ENCODE measurements around the gene C10orf90.

Gene C10orf90

DNA sequence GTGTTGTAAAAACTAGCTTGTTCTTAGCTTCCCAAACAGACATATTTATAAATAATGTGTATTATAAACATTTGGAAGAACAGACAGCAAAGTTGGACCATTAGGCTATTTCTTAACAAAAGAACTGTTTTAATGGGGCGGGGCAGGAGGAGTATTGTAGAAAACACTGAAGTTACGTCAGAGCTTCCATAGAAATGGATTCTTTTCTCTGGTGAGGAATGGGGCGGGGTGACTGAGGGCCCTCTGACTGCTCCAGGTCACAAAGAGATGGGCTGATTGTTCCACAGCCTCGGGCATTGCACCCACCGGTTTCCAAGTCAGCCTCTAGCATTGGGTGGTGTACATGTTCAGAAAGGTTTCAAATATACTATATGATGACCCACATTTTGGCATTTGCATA is 245.5 kb downstream of the C10orf90 start:
- DNase-seq (ENCODE audit: low read depth, low spot score): no peak

- DNase-seq (ENCODE audit: low read depth, low spot score): no peak
These were observed 246.6 kb downstream of the C10orf90 start for GRCh38 chr10:126423732-126424491.

DNA sequence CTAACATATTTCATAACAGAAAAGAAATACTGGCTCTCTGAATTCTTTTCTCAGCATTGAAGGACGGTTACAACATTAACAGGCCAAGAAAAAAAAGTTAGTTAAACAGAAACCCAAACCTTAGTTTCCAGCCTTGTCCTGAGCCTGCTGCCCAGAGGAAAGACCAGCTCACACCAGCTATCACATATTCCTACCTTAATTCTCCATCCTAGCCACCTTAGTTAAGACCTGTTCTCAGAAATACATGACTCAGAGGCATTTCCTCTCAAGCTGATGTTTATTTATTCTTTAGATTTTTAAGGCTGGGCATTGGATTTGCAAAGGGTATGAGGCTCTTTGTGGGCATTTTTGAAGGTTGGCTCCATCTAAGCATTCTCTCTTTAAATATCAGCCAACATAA is 247.9 kb downstream of the C10orf90 start:
- DNase-seq (ENCODE audit: low read depth, low spot score): no peak

DNA sequence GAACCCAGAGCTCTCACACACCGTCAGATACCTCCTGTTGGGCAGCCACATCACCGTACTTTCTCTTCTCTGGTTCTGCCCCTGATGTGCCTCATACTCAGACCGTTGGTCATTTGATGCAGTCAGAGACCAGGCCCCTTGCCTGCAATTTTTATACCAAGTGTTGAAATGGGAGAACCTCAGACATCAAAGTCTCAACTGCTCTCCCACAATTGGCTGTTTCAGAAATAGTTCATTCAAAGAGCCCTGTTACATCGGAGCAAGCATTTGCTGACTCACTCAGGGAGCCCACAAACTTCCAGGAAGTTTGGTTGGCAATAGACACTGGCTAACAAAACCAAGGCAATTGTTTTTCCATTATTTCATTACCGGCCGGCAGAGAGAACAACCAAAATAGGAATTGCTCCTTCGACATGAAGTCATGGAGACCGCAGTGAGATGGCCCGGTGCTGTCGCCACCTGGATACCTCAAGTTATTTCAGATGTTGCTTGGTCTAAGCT is 248.7 kb downstream of the C10orf90 start:
- DNase-seq (ENCODE audit: low read depth, low spot score): no peak

DNA sequence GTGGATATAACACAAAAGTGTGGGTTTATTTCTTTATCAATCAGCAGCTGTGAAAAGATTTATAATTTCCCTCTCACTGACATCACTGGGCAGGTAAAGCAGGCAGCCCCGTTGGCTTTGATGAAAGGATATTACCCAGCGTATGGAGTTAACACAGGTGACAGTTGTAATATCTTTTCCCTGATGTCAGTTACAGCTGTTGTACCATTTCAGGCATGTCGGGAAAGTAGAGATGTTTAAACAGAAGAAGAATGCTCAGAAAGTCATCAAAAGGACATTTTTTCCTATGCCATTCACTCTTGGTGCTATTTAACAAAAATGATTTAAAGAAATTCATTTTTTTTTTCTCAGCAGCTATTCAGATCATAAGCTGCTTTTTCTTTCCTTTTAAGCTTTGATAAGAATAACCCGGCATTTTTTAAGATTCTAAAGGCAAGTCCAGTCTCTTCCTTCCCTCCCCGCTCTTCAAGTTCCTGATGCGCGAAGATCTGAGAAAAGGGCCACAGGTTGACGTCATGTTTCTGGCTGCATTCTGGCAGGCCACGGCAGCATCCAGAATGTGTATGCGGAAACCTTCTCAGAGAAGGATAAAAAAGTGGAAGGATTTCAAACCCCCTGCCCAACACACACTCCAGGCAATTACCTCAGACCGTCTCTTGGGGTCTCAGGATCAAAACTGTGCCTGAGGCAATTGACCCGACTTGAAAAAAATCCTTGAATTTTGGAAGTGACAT is 249.8 kb downstream of the C10orf90 start:
- DNase-seq (ENCODE audit: low read depth, low spot score): no peak

DNA sequence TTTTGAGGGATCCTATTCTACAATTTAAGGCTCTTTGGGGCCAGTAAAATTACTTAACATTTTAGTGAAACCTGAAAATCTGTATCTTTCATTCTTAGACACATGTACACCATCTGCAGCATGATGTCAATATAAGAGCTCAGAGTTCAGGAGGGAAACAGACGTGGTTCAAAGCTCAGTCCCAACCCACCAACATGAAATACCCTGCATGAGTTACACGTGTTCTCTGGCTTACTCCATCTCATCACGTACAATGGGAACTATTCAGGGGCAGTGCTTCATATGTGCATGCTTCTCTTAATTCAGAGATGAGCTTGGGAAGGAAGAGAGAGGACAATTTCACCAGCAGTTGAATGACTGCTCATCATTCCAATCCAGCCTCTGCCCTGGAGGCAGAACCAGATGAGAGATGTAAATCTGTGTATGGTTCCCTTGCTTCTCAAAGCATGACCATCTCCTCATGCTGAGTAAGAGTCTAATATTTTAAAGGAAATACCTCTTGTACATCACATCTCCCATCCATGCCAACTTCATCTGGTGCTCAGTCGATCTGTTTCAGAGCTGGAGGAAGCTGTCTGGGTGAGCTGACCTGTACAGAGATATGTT is 253.2 kb downstream of the C10orf90 start:
- no peak for DNase-seq (ENCODE audit: low read depth, low spot score)

GRCh38 chr10:126409821-126410220 is 260.7 kb downstream of the C10orf90 start:
- DNase-seq (ENCODE audit: low read depth, low spot score): no peak

DNA sequence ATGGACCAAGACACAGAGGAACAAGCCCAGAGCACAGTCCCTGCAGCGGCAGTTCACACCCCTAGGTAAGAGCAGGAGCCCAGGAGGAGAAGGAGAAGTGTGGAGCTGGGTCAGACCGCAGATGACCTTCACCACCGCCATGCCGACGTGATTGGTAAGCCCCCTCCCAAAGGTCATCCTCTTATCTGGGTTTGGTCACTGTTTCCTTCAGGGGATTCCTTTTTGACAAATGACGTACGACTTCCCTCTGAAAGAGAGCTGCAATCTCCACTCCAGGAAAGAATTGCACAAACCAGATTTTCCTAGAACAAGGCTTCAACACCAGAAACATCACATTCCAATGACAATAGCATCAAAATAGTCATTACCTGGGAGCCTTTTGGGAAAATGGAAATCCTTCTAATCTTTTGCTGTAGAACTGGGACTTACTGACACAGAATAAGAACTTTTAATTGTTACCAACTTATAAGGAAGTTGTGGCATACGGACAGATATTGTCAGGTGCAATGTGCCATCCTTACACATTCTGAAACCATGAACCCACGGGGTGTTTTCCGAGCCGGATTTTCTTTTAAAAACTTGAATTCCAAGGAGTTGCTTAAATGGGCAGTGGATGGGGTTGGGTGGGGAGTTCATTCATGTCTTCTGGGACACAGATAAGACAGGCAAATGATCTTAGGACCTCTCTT is 261.4 kb downstream of the C10orf90 start:
- DNase-seq (ENCODE audit: low read depth, low spot score): no peak

- no peak for DNase-seq (ENCODE audit: low read depth, low spot score)
These were observed 262.7 kb downstream of the C10orf90 start for GRCh38 chr10:126407831-126408230.

DNA sequence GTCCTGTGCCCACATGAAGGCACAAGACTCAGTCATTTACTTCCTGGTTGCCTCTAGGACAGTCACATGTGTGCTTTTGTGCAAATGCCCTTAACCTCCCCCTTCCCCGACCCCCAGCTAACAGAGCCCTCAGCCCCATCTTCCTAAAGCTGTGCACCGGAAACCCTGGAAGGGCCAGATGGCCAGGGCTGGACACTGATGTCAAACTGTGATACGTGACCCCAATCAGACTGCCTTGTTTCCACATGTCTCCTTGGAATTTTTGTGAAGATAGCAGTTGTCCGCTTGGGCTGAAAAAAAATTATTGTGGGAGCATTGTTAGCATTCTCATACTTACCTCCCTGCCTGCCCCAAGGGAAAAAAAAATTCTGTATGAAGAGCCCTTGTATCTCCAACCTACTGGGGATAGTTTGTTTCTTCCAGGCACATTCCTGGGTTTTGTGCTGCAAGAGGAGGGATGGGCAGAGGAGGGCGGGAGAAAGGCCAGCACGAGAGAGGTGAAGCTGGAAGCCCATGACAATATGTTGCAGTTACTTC is 265.2 kb downstream of the C10orf90 start:
- DNase-seq (ENCODE audit: low read depth, low spot score): no peak

GRCh38 chr10:126402721-126403695 is 267.5 kb downstream of the C10orf90 start:
- no peak for DNase-seq (ENCODE audit: low read depth, low spot score)

- no peak for DNase-seq (ENCODE audit: low read depth, low spot score)
These were observed 269.9 kb downstream of the C10orf90 start for GRCh38 chr10:126400641-126401040.

DNA sequence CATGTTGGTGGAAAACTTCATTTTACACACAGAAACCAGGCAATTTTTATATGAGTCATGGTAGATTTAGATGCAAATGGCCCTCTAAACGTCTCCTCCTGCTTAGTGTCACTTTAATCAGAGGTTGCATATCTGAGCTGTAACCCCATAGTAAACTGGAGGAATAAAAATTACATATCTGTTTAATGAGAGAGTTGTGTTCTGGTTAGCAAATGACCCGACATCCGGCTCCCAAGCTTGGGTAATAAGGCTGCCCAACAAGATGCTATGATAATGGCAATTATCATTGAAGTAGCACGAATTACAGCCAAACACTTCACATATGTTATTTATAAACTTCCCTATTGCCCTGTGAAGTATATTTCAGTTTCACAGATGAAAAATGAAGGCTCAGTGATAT is 271.6 kb downstream of the C10orf90 start:
- no peak for DNase-seq (ENCODE audit: low read depth, low spot score)

- no peak for DNase-seq (ENCODE audit: low read depth, low spot score)
These were observed 272.1 kb downstream of the C10orf90 start for GRCh38 chr10:126398383-126398743.

DNA sequence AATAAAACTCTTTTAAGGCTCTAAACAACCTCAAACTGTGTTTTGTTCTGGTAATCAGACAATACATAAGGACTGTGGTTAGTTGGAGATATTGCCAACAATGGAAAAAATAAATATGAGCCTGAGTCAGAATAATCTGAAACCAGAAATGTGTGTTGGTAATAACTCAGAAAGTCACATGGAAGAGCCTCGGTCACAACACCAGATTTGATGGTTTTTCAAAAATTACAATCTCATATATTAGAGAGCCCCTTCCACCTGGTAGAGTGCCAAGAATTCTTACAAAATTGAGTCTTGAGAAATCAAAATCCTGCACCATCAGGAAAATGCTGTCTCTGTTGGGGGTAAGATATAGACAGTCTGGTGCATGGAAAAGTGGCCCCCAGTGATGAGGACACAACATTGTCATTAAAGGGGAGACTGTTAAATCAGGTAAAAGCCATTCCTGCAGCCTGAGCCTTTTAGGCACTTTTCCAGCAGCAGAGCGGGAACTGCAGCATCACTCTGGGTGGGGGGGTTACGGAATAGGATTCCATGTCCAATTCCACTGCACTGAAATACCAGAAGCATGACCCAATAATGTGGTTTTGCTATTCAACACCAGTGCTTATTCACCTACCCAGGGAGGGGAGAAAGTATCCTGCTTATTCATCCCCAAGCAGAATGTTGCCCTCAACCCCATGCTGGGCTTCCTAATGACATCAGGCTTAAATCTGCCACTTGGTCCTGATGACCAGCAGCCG is 272.7 kb downstream of the C10orf90 start:
- no peak for DNase-seq (ENCODE audit: low read depth, low spot score)

DNA sequence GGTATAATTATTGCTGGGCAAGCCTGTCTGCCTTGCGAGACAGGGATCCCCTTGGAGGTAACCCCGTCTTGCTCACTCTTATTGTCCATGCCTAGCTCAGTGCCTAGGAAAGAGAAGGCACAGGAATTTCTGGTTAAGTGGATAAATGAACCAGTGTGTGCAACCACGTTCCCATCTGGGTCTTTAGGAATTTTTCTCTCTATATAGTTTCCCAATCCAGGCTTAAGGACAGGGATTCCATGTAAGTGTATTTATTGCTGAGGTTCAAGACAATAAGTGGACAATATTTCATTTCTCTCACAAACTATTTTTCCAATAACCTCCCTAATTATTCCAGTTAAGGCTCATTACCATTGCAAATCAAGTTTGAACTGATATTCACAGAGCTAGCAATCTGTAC is 273.3 kb downstream of the C10orf90 start:
- no peak for DNase-seq (ENCODE audit: low read depth, low spot score)

GRCh38 chr10:126394948-126395347 is 275.5 kb downstream of the C10orf90 start:
- no peak for DNase-seq (ENCODE audit: low read depth, low spot score)

GRCh38 chr10:126393076-126393475 is 277.4 kb downstream of the C10orf90 start:
- no peak for DNase-seq (ENCODE audit: low read depth, low spot score)

GRCh38 chr10:126392469-126392868 is 278.0 kb downstream of the C10orf90 start:
- DNase-seq (ENCODE audit: low read depth, low spot score): no peak

GRCh38 chr10:126392068-126392467 is 278.4 kb downstream of the C10orf90 start:
- DNase-seq (ENCODE audit: low read depth, low spot score): no peak

Data from activated CD4-positive, CD25-positive, alpha-beta regulatory T cell treated with anti-CD3 and anti-CD28 coated beads, Interleukin-2, amount 50 U/mL, for 16 hours (primary cell).